DMS53 (cell line): ENCODE results near the gene FOXG1.
A peak's percentile ranks its signal among the peaks of the same experiment; 100 is the strongest.

Experiments
- DNase-seq: peaks from one replicate; lab custom pipeline; 2025; lab: John Stamatoyannopoulos, UW

Gene FOXG1

GRCh38 chr14:28761438-28762291 lies 4.9 kb upstream of the FOXG1 start:
- no peak for DNase-seq

DNA sequence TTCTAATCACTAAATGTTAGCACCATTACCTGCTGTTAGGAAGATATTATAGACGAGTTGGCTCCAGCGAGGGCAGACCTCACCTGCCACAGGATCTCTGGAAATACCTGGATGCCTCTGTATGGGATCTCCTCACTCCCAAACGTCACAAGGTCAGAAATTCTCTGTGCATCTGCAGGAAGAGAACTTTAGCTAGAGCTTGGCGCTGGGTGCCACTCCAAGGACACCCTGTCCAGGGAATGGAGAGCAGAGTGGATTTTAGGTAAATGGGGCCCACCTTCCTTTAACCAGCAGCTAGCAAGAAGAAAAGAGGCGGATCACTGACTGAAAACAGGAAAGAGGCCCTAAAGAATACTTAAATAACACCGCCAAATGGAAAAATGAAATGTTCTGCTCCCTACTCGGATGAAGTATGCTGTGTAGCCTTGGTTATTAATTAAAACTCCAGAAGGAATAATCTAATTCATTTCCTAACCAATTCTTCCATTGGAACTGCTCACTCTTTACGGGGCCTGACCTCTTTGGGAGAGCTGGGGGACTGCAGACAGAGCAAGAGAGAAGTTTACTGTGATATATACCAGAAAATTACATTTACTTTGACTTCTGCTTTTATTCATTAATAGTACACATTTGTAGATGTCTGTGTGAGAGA lies 4.2 kb upstream of the FOXG1 start:
- no peak for DNase-seq

GRCh38 chr14:28762955-28763326 lies 3.6 kb upstream of the FOXG1 start:
- DNase-seq, result no peak

- no peak for DNase-seq
Measured at GRCh38 chr14:28763751-28764256, 2.8 kb upstream of the FOXG1 start.

GRCh38 chr14:28764257-28765160 lies 2.1 kb upstream of the FOXG1 start:
- DNase-seq, result peak; percentile 78

DNA sequence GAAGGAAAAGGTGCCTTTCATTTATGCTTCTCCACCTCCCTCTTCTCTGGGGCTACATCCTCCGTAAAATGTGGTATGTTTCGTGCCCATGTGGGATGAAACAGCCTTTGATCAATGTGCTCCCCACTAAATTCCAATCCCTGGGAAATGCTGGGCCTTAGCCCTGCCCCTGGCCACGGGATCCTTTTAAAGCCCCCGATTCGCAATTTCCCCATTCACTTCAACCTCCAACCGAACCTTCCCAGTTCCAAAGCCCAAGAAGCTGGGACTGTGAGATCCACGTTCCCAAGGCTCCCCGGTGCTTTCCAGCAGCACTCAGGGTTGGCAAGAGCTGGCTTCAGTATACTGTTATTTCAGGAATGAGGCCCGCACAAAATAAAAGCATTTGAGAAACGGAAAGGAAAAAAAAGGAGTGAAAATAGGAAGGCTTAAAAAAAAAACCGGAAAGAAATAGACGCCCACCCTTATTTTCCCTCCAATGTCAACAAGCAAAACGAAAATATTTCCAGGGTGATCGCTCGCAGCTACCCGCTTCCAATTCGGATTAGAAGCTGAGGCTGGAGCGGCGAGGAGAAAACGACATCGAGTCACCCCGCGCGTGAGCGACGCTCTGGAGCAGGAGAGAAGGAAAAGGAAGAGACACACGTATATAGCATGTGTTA lies 1.3 kb upstream of the FOXG1 start:
- DNase-seq, result peak; percentile 79

DNA sequence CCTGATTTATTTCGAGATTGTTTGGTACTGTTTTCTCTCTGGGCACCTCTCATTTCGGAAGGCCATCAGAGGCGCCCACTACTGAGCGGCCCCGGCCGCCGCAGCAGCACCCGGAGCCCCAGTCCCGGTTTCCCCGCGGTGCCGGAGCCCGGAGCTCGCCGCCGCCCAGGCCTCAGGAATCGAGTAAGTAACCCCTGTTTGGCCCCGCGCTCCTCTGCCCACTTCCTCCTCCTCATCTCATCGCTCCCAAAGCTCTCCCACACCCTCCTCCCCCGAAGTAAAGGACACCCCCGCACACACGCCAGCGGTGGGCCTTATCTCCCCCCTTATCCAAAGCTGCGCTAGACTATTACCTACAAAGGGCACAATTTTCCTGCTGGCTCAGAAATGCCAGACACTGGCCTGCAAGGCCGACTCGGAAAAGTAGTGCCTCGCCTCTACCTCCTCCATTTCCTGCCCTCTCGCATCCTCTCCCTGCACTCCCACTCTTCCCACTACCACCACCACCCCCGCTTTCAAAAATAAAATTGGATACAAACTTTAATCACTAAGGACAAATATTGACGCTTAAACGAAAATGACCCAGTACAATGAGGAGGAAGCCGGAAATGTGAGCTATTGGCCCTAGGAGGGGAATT lies 637 bp upstream of the FOXG1 start:
- peak; percentile 90 for DNase-seq

- DNase-seq, result peak; percentile 51
Measured at GRCh38 chr14:28767030-28767852, 654 bp downstream of the FOXG1 start.

DNA sequence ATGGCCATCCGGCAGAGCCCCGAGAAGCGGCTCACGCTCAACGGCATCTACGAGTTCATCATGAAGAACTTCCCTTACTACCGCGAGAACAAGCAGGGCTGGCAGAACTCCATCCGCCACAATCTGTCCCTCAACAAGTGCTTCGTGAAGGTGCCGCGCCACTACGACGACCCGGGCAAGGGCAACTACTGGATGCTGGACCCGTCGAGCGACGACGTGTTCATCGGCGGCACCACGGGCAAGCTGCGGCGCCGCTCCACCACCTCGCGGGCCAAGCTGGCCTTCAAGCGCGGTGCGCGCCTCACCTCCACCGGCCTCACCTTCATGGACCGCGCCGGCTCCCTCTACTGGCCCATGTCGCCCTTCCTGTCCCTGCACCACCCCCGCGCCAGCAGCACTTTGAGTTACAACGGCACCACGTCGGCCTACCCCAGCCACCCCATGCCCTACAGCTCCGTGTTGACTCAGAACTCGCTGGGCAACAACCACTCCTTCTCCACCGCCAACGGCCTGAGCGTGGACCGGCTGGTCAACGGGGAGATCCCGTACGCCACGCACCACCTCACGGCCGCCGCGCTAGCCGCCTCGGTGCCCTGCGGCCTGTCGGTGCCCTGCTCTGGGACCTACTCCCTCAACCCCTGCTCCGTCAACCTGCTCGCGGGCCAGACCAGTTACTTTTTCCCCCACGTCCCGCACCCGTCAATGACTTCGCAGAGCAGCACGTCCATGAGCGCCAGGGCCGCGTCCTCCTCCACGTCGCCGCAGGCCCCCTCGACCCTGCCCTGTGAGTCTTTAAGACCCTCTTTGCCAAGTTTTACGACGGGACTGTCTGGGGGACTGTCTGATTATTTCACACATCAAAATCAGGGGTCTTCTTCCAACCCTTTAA lies 1.5 kb downstream of the FOXG1 start:
- peak; percentile 15 for DNase-seq

- DNase-seq, result no peak
Measured at GRCh38 chr14:28769276-28769880, 2.8 kb downstream of the FOXG1 start.

GRCh38 chr14:28770061-28770460 lies 3.5 kb downstream of the FOXG1 start:
- no peak for DNase-seq

DNA sequence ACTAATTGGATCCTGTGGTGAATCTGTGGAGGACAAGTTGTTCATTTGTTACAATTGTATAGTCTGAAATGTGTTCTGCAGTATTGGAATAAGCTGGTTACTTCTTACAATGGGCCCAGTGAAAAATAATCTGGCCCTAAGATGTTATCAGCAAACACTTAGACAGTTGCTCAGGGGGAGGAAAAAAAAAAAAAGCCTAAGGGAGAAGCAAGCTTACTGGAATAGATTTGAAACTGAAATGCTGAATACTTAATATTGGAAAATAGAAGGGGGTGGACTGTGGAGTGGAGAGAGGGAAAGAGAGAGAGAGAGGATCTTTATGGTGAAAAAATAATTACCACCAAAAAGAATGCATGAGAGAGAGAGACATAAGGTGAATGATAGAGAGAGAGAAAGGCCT lies 4.0 kb downstream of the FOXG1 start:
- DNase-seq, result no peak

DNA sequence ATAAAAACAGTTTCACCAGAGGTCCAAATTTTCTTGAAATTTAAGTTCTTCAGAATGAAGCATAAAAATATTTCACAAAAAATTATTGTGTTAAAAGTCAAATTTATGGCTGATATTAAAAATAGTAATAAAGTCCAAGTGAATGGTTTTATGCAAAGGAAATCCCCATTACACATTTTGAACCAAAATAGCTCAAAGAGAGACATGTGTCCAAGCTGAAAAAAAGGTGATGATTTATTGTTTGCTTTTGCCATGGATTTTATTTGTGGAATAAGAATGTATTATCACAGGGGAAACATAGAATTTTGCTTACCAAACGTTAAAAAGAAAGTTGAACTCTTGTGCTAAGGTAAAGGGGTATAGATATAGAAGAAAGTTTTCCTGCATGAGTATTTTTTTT lies 4.6 kb downstream of the FOXG1 start:
- DNase-seq, result no peak

DNA sequence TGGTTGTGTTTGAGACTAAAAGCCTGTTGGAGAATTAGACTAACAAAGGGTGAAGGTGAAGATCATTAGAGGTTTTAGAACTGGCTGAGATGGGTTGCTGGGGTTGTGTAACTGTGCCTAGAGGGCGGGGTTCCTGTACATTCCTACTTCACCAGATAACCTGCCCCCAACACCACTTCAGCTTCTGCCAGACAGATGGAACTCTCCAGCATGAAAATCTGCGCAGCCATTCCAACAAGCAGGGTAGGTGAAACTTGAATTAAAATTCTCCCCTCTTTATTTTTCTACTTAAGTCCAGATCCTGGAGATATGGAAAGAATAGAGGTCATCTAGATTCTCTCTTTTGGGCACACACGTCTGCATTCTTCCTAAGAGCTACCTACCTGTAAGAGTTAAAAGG lies 6.0 kb downstream of the FOXG1 start:
- no peak for DNase-seq

GRCh38 chr14:28773176-28773575 lies 6.6 kb downstream of the FOXG1 start:
- peak; percentile 29 for DNase-seq

DNA sequence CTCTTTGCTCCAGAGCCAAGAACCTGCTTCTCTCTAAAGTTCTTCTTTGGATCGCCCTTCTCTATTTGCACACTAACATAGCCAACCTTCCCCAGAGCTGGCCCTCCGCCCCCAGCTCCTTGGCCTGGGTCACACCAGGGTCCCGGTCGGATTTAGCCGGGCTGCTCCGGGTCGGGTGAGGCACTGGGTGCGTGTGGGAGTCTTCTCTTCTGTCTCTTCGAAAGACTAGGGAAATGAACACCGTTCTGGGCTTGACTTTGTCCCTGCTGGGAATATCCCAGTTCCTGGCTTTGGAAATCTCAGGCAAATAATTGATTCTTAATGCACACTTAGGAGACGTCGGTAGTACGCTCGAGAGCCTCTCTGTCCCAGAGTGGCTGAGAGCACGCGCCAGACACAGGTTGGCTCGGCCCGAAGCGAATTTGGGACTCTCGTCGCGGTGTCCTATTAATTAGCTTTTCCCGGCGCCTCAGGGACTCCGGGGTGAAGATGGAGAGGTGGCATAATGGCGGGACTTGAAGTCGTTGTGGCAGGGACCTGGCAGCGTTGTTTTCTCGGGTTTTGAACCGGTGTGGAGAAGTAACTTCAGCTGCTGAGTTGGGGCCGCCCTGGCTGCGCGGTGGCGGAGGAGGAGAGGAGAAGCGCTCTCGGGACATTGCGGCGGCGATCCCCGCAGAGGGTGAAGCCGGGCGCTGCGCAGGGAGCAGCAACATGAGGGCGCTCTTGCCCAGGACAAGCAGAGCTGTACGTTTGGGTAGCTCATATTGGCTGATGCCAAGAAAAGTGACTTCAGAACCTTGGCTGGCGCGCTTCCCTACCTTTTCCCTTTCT lies 7.5 kb downstream of the FOXG1 start:
- peak; percentile 88 for DNase-seq

DNA sequence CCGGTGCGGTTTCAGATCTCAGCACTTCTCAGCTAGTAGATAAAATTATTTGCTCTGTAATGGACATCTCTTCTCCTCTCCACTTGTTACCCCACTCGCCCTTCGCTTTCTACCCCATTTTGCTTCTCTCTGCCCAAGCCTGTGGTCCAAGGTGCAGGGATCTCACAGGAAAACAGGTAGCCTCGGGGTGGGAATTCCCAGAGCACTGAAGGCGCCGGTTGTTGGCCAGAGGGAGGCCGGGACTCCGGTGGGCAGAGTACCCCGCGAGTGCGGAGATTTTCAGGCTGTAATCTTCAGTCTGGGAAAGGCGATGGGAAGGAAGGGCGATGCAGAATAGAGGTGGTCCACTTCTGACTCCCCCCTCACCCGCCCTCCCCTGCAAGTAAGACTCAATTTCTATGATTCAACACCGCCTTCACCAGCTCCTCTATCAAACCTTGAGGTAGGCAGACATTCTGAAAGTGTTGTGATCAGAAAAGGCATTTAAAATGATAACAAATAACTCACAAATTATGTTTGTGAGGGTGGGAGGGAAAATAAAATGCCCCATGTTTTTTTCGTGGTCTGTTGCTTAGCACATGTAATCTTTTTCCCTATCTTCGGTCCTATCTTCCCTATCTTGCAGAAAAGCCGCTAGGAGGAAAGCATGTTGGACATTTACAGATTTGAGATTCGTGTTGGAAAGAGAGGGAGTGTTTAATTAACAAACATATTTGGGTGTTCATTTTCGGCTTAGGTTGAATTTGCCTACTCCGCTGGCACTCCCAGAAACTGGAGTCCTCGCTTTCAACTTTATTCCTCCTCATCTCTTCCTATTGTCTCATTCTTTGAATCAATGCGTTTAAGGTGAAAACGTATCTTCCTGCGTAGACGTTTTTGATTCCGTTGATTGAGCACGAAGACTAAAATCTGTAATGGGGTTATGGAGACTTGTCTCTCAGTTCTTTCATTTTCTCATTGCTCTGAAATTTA lies 8.5 kb downstream of the FOXG1 start:
- DNase-seq, result no peak
